Glomerular visceral epithelial cell (primary cell): Measurements from ENCODE around the gene MSI2.

Experiments
- DNase-seq: peaks from one replicate; pipeline ENCODE4 v3.0.0-alpha.2; 2016; ENCODE audit errors: extremely low spot score

Gene MSI2

DNA sequence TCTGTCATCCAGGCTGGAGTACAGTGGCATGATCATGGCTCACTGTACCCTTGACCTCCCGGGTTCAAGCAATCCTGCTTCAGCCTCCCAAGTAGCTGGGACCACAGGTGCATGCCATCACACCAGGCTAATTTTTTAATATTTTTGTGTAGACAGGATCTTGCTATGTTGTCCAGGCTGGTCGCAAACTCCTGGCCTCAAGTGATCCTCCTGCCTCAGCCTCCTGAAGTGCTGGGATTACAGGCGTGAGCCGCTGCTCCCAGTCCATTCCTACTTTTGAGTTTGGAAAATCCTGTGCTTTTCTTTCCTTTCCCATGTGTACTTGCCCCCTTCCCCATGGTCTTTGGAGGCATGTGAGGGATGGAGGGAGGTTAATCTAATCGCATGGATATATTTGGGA, 60.0 kb downstream of the MSI2 start:
- DNase-seq: no peak

DNA sequence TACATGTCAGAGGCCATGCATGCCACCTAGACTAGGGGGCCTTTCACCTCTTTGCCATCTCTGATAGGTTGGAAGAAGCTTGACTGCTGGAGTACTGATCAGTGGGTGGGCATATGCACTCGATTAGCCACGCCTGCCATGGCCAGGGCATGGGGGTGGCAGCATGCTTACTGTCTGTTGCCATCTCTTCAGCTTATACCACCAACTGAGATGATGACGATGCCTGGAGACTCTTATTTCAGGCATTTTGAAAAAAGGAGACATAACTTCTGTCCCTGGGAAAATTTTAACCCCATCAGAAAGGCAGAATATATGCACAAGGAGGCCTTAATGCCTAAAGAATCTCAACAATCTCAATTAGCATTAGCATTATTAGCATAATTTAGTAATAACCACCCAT, 60.8 kb downstream of the MSI2 start:
- no peak for DNase-seq

DNA sequence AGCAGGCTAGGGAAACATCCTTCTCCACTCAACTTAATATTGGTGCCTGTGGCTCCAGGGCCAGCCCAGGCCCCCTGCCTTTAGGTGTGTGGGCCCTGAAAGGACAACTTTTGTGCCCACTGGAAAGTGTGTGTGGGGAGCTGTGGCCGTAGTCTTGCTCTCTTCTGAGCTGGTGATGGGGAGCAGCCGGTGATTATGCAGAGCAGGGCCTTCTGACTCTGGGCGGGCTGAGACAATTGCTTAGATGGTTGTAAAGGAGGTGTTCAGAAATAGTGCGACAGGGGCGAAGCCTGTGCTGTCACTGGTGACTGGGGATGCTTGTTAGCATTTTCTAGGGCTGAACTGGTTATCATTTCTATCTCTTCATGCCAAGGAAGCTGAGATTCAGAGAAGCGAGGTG, 62.6 kb downstream of the MSI2 start:
- DNase-seq: no peak

DNA sequence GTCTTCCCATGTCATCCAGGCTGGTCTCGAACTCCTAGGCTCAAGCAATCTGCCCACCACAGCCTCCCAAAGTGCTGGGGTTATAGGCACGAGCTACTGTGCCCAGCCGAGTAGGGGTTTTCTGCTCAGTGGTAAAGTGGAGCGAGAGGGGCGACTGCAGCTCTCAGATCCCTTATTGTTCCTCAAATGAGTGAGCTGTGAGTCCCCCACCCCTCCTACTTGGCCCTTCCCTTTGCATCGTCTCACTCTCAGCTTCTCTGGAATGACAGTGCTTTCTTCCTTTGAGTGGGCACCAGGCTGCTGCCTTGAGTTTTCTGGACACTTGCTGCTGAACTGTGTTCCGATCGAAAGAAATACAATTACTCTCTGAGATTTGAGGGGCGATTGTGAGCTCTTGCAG, 63.5 kb downstream of the MSI2 start:
- no peak for DNase-seq

DNA sequence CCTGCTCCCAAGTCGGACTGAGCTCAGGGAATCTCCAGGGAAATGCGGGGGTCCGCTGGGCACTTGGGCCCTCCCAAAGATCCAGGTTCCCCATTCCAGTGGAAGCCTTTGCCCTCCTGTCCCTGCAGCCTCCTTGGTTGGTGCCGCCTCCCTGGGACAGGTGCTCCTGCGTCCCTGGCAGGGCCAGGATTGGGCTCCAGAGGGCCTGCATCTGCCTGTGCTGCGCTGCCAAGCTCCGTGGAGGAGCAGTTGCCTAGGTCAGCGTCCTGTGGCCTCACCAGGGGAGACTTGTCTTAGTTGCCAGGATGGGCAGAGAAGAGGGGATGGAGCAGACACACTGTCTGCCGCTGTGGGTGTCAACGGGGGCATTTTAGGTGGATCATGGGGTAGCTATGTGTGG, 67.1 kb downstream of the MSI2 start:
- no peak for DNase-seq

DNA sequence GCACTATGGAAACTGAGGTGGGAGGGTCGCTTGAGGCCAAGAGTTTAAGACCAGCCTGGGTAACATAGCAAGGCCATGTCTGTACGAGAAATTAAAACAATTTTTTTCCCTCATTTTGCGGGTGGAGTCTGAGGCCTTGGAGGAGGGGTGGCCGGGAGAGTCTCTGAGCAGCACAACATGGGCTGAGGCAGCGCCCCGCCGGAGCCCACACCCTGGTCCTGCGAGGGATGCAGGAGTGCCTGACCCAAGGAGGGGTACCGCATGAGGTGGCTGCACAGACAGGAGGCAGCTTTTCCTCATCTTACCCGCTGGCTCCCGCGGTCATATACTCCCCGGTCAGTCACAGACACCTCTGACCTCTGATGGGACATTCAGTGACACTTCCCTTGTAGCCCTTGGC, 67.7 kb downstream of the MSI2 start:
- no peak for DNase-seq

DNA sequence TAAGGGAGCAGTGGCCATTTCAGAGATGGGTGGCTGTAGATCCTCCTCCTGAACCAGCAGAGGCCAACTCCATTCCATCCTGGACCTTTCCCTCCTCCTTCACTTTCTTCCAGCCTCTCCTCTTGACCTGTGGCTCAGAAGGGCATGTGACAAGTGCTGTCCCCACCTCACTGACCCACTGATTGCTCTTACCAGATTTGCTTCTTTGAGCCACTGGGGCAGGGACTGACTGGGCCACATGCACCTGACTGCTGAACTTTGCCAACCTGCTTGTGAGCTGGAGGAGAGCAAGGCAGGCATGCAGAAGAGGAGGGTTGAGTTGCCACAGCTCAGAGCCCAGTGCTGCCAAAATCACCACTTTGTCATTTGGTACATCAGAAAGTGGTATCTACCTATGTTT, 68.3 kb downstream of the MSI2 start:
- no peak for DNase-seq

DNA sequence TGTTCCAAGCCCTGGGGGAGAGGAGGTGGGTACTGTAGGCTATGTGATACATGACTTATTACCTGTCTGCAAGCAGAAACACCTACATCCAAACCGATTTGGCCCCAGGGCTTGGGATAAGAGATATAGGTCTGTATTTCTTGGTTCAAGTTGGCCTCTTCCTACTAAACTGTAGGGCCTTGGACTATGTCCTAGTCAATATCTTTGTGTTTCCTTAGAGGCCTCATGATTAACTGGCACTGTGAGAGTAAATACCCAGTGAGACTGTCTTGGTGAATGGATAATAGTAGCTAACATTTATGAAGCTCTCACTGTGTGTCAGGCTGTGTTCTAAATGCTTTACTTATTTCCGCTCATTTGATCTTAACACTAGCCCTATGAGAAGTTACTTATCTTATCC, 70.0 kb downstream of the MSI2 start:
- no peak for DNase-seq

DNA sequence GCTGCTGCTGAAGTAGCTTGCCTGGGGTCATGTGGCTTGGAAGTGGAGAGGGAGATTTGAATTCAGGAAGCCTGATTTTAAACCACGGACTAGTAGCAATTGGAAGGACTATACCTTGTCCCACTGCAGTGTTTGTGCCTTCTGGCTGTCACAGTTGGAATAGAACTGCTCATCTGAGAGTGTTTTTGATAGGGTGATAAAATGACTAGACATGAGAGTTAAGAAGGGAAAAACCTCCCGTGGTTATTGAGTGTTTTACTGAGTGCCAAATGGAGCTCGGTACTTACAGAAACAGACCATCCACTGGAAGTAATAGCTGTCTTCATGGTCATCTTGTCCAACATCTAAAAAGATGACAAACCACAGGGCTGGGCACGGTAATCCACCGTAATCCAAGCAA, 70.4 kb downstream of the MSI2 start:
- no peak for DNase-seq

DNA sequence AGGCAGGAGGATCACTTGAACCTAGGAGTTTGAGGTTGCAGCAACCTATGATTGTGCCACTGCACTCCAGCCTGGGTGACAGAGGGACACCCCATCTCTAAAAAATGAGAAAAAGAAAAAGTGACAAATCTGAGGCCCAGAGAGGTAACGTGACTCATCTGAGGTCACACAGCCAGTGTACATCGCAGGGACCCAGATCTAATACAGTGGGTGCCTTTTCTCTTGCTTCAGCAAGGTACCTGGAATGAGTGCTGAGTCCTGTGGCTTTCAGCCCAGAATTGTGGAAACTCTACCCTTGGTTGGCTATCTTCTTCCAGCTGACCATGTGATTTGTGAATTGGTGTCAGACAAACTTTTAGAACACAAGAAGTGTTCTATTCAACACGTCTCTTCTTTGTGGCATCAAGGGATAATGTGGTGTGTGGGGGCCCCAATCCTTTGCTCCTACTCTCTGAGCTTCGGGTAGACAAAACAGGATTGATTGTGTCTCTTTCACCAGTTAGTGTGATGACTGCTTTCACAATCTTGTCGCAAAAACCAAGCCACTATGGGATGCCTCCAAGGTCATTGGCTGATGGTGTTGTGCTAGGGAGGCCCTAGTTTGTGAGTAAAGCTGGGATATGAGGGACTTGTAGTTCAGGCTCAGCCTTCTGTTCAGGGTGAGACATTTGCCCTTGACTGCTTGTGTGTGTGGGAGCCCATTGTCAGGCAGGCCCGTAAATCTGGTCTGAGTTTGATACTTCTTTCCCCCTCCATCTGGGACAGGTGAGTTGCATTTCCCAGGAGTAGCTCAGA, 71.0 kb downstream of the MSI2 start:
- DNase-seq: no peak

DNA sequence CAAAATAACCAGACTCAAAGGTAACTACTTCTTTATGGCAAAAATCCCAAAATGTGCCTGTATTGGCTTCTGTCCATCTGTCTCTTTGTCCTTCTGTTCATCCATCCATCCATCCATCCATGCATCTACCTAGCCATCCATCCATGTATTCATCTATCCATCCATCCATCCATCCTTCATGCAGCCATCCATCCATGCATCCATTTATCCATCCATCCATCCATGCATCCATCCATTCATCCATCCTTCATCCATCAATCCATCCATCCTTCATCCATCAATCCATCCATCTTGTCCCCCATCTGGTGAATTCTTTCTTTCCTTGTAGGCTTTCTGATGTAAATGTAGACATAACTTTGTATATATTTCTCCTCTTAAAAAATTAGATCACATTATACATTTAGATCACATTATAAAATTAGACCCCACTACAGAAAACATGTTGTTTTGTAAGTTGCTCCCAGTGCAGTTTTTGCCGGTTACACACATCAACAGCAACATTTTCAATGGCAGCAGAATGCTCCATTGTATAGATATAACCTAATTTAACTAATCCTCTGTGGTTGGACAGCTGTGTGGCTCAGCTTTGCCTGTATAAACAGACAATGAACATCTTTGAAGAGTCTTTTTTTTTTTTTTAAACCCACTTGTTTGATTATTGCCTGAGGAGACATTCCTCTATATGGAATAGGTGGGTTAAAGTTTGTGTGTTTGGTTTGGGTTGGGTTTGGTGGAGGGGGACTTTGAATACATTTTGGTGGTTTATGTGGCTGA, 72.0 kb downstream of the MSI2 start:
- DNase-seq: no peak

DNA sequence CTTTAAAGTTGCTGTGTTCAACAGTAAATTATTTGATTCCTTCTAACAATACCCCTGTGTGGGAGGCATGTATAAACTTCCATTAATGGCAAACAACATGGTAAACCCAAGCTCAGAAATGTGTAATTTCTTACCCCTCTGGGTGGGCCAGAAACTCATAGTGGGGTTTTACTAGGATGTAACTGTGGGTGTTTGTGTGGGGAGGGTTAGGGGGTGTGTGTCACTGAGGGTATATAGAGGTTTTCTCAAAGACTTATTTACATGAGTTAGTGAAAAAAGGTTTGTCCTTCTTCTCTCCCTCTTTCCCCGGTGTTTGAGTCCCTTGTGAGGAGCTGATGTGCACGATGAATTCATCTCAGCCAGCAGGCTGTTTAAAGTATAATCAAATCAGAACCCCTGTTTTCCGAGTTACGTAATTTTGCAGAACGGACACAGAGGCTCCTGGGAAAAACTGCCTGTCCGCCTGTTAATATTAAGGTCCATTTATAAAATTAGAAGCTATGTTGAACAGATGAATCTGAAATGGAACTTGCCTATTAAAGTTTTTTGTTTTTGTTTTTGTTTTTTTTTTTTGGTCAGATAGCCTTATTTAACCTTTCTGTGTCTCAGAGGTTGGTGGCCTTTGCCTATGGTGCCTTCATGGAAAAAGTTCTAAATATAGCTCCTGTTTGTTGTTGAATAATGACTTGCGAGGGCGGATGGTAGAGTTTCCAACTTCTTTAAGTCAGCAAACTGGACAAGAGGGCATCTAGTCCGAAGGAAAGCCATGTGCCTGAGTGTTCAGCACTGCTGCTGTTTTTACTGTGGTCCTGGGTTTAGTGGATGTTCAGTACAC, 73.3 kb downstream of the MSI2 start:
- no peak for DNase-seq

DNA sequence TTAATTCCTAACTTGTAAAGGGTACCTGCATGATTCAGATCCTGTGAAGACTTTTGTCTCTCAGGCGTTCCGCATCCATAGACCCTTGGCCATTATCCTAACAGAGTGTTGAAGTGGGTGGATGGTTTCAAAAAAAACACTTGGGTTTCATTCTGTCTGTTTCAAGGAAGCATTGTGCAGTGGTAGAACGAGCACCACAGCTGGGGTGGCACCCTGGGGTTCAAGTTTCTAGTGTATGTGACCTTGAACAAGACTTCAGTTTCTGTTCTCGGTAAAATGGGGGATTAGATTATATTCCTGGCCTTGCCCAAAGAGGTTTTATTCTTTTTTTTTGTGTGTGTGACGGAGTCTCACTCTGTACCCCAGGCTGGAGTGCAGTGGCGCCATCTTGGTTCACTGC, 74.3 kb downstream of the MSI2 start:
- no peak for DNase-seq

DNA sequence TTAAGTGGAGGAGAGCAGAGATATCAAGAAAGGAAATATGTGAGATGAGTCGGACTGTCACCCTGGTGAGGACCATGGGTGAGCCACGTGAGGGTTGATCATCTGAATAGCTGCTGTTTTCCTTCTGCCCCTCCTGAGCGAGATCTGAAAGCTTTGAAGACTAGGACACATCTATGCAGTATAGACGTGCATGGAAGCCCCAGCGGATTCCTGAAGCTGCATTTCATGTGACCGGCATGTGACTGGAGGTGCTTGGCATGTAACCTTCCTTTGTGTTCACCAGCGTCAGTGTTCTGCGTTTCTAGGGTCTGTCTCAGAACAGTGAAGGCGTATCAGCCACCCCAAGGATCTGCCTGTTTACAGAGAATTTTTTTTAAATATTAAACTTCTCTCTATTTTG, 75.1 kb downstream of the MSI2 start:
- DNase-seq: no peak

DNA sequence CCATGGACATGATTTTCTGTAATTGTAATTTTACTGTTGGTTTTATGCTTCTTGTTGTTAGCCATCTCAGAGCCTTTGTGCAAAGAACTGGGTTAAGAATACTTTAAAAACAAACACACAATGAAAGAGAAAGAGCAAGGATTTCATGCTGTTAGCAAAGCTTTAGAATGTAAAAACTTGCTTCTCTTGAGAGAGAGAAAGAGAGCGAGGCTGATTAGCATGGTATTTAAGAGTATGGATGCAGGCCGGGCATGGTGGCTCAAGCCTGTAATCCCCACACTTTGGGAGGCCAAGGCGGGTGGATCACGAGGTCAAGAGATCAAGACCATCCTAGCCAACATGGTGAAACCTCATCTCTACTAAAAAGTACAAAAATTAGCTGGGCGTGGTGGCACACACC, 76.2 kb downstream of the MSI2 start:
- DNase-seq: no peak

DNA sequence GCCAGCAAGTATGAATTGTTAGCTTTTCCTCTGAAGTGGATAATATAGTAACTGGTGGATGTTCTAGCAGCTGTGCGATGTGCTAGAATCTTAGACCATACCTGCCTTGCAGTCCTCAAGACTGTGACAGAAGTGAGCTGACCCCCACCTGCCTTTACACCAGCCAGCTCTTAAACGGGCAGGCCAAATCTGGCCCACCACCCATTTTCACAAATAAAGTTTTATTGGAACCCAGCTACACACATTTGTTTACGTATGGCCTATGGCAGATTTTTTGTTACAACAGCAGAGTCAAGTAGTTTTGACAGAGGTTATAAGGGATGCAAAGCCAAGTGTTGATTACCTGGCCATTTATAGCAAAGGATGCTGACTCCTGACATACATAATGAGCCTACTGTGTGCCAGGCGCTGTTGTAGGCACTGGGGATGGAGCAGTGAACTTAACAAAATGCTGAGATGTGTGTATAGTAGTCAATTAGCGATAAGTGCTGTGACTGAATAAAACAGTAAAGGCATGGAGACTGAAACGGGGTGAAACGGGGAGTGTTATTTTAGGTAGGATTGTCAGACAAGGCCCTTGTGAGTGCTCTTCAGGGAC, 79.0 kb downstream of the MSI2 start:
- DNase-seq: no peak

DNA sequence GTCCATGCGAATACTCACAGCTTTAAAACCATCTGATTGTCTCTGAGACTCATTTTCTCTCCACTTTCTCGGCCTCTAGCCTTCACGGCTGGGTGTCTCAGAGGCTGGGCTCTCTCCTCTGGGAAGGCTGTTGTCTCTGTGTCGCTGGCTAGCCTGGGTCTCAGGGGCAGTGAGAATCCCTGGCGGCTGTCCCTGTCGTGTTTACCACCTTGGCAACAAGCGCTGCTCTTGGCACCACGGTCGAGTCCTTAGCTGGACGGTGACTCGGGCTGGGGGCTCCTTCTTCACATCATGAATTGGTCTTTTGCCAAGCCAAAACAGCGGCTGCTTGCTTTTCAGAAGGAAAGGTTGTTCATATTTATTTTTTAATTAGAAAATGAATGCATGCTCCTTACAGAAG, 81.1 kb downstream of the MSI2 start:
- DNase-seq: no peak

DNA sequence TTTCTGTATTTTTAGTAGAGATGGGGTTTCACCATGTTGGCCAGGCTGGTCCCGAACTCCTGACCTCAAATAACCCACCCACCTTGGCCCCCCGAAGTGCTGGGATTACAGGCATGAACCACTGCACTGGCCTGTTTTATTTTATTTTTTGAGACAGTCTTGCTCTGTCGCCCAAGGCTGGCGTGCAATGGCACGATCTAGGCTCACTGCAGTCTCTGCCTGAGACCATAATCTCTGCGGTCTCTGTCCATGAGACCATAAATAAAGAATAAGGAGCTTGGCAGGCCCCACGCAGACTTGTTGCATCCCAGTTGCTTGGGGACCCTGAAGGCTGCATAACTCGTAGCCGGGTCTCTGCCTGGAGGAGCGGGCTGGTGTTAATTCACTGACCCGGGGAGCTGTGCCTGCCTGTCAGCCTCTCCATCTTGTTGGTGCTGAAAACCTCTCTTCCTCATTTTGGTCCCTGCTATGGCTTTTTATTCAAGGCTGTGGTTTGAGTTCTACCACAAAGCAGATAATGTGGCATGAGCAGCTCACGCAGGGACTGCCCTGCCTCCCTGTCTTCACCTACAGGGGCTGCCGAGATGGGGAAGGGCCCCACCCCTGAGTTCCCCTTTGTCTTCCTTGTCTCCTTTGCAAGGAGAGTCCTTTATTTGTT, 82.1 kb downstream of the MSI2 start:
- no peak for DNase-seq

DNA sequence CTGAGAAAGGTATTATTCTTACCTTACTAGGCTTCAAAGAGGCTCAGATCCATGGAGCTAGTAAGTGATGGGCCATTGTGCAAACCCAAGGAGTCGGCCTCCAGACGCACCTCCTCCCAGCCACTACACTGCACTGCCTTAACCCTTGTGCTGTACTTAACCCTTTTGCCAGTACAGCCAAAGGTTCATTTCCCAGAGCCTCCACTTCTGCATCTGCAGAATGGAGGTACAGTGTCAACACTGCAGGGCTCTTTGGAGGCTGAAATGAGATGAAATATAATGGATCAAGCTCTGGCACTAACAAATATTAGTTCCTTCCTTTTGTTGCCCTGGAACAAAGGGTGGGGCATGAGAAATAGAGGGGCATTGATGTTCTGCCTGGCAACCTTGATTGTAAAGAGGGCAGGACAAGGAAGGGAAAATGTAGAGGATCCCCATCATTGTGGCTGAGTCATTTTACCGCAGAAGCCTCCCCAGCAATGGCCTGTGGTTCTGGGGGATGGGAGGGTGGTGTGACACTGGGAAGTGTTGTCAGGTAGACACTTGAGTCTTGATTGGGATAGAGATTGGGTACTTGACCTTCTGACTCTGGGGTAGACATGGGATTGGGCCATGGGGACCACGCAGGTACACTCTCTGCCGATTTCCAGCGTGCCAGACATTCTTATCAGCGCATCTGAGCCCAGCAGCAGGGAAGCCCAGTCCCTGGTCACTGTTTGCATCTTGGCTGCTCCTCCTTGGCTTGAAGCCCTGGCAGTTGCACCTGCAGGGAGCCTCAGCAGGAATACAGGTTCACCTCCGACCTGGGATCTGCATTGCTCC, 84.0 kb downstream of the MSI2 start:
- DNase-seq: peak; percentile 6

DNA sequence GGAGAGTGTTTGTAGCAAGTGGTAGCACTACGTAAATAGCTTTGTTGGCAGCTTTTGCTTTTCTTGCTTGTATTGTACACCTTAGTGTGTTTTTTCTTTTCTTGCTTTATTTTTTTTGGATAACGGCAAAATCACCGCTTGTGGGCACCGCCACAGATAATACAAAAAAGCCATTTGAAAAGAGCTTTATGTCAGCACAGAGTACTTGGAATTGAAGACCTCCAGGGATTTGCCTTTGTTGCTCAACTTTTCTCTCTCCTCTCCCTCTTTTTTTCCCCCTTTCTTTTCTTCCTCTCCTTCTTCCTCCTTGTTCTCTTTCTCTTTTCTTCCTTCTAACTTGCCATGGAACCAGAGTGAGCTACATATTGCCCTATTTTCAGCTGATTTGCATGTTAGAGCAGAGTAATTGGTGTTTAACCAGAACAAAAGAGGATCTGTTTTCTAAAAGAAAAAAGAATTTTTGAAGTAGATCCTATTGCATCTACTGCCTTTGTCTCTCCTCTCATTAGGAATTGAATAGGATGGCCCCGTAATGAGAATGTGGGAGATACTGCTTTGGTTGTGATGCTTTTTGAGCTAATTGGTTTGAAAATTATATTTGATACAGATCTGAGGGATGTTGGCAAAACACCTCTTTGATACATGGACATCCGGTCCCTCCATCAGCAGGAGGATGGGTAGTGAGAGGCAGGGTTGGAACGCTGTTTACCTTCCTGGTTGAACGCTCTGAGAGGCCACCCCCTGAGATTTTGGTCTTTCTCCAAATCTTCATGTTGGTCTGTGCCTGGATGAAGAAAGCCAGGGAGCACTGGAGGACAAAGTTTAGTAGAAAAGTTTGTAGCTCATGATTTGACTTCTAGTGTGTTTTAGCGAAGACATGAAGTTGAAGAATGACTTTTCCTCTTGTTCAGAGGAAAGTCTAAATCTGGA, 85.6 kb downstream of the MSI2 start:
- DNase-seq: no peak
